SH-SY5Y (cell line): ENCODE measurements around the gene C16orf89.

Experiments used
- GATA2 ChIP-seq: IDR thresholded peaks from 2 replicates; pipeline ENCODE4 v1.6.1; 2011; ENCODE audit warnings: mild to moderate bottlenecking, low read depth, low read length
- GATA3 ChIP-seq: IDR thresholded peaks from 2 replicates; pipeline ENCODE4 v1.6.1; 2011; ENCODE audit warnings: low read depth, mild to moderate bottlenecking, low read length, moderate library complexity

DNA sequence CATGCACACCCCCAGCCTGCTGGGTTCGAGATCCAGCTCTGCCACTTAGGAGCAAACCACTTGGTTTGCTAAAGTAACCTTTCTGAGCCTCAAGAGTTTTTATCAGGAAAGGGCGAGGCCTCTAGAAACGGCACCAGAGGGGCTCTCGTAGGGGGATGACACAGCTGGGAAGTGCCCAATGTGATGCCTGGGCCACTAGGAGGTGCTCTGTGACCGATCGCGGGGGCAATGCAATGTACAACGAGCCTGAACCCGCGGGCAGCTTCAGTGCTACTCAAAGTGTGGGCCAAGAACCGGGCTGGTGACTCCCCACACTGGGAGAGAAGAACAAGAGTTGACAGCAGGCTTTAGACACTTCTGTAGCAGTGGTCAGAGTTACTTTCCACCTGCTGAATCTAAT lies 9.4 kb downstream of the C16orf89 start:
- no peak for TF ChIP-seq GATA3
- TF ChIP-seq GATA2: no peak
